ENCODE data around the gene TMEM40.

- TF ChIP-seq POLR2A (IDR thresholded peaks at IDR 0.05): no peak
- TF ChIP-seq POLR2AphosphoS5 (IDR thresholded peaks at IDR 0.05): no peak
Observed at GRCh38 chr3:12755754-12756153, 3.3 kb downstream of the TMEM40 start.

Measured in suprapubic skin (tissue), 4 donors.